Stimulated activated CD4-positive, alpha-beta T cell treated with anti-CD3 and anti-CD28 coated beads, Interleukin-15, amount 100 ng/mL, for 48 hours (primary cell): ENCODE data around the gene CACNG7.

ENCODE experiments used
- DNase-seq, 2 donors: peaks; one replicate each; pipeline ENCODE4 v3.0.0-alpha.2; 2020; ENCODE audit warnings: low read depth in 2 of 2

The CACNG7 gene

DNA sequence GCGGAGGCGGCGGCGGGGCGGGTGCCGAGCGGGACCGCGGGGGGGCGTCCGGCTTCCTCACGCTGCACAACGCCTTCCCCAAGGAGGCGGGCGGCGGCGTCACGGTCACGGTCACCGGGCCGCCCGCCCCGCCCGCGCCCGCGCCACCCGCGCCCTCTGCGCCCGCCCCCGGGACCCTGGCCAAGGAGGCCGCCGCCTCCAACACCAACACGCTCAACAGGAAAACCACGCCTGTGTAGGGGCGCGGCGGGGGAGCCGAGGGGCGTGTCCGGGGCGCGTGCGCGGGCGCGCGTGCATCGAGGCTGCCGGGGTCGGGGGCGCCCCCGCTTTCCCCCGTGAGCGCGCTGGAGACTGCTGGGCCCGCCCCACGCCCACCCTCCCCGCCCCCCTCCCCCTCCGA is 73.5 kb downstream of the CACNG7 start:
- DNase-seq = no peak

GRCh38 chr19:53983457-53984289 is 74.6 kb downstream of the CACNG7 start:
- no peak for DNase-seq

- no peak for DNase-seq
Measured at GRCh38 chr19:53985863-53986262, 76.8 kb downstream of the CACNG7 start.

DNA sequence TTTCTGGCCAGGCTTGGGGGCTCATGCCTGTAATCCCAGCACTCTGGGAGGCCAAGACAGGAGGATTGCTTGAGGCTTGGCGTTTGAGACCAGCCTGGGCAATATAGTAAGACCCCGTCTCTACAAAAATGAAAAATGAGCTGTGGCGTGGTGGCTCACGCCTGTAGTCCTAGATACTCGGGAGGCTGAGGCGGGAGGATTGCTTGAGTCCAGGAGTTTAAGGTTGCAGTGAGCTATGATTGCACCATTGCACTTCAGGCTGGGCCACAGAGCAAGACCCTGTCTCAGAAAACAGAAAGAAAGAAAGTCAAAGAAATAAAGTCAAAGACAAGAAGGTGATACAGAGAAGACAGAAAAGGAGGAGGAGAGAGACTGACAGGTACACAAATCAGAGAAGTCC is 79.9 kb downstream of the CACNG7 start:
- no peak for DNase-seq

- DNase-seq = no peak
Measured at GRCh38 chr19:53989600-53990533, 80.8 kb downstream of the CACNG7 start.

- DNase-seq = no peak
Measured at GRCh38 chr19:53991224-53992113, 82.4 kb downstream of the CACNG7 start, which contains the start of gene CACNG6. Gene CACNG6 (plus strand): TSS chr19:53991637. CDS start chr19:53992878, 1,241 bp downstream.

- no peak for DNase-seq
Measured at GRCh38 chr19:53992211-53992610, 83.1 kb downstream of the CACNG7 start.

DNA sequence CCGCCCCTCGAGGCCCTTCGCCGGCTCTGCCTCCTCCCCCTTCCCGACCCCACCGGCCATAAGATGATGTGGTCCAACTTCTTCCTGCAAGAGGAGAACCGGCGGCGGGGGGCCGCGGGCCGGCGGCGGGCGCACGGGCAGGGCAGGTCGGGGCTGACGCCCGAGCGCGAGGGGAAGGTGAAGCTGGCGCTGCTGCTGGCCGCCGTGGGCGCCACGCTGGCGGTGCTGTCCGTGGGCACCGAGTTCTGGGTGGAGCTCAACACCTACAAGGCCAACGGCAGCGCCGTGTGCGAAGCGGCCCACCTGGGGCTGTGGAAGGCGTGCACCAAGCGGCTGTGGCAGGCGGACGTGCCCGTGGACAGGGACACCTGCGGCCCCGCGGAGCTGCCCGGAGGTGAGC is 83.7 kb downstream of the CACNG7 start:
- no peak for DNase-seq

- no peak for DNase-seq
Measured at GRCh38 chr19:53993448-53993847, 84.4 kb downstream of the CACNG7 start.
